Panc1 (cell line): ENCODE data around the gene TGFBRAP1. TPM values are rescaled to one million over a fixed set of nuclear protein-coding genes. Genes with fewer than 3 reads are reported as not detected.
A peak's percentile ranks its signal among the peaks of the same experiment; 100 is the strongest.

ENCODE experiments used
- ATAC-seq: fragments of 200-7000 bp; cut with Tn5 transposase; 2 replicates; pipeline ENCODE4 v1.9.1; 2020; ENCODE audit warnings: mild to moderate bottlenecking, moderate library complexity
- BruUV-seq: library from RNA; stranded (reverse); fragments of 400-500 nt; replicated peaks from 2 replicates; lab custom pipeline; 2021; lab: Mats Ljungman, UMichigan
- CTCF ChIA-PET: fragments of 300-600 bp; sonication (Branson Sonifier 250); formaldehyde crosslinking; loops from one replicate; lab custom pipeline; 2022; ENCODE audit warnings: antibody characterized with exemption; lab: Charles Lee
- POLR2A ChIA-PET: fragments of 300-600 bp; sonication (Branson Sonifier 250); formaldehyde crosslinking; loops from one replicate; lab custom pipeline; 2022; ENCODE audit warnings: antibody characterized with exemption; lab: Charles Lee
- DNase-seq: peaks from one replicate; pipeline ENCODE4 v3.0.0-alpha.2; 2010; ENCODE audit warnings: low read depth, low spot score
- H3K27ac ChIP-seq: 2 replicates; pipeline ENCODE4 v1.5.1; 2011; ENCODE audit warnings: mild to moderate bottlenecking, low read length, inconsistent platforms
- H3K27me3 ChIP-seq: fragments of 200-500 bp; sonication (Bioruptor generic); 2 replicates; pipeline ENCODE4 v1.6.0; 2014; ENCODE audit warnings: low read length, inconsistent platforms; ENCODE audit not compliant: control insufficient read depth, insufficient read depth
- H3K36me3 ChIP-seq: fragments of 200-500 bp; sonication (Bioruptor generic); 2 replicates; pipeline ENCODE4 v1.5.1; 2014; ENCODE audit warnings: inconsistent platforms, mild to moderate bottlenecking, low read length, moderate library complexity; ENCODE audit not compliant: control insufficient read depth, insufficient read depth
- H3K4me1 ChIP-seq: 2 replicates; pipeline ENCODE4 v1.5.1; 2011; ENCODE audit warnings: inconsistent platforms, mild to moderate bottlenecking, low read length, moderate library complexity; ENCODE audit not compliant: control insufficient read depth, insufficient read depth
- H3K4me3 ChIP-seq, 2 experiments: 2 replicates each; pipeline ENCODE4 v1.5.1; 2011 to 2012; ENCODE audit warnings: low read depth in 2 of 2, low read length in 2 of 2, mild to moderate bottlenecking in 2 of 2, inconsistent platforms in 1 of 2, moderate library complexity in 1 of 2
- H3K9me3 ChIP-seq: fragments of 200-500 bp; sonication (Bioruptor generic); 2 replicates; pipeline ENCODE4 v1.5.1; 2014; ENCODE audit warnings: low read depth, mild to moderate bottlenecking, inconsistent platforms, low read length, moderate library complexity; ENCODE audit not compliant: control insufficient read depth, insufficient read depth
- CTCF ChIP-seq: fragments of 450-650 bp; IDR thresholded peaks from 2 replicates; pipeline ENCODE4 v1.5.1; 2017; ENCODE audit warnings: mild to moderate bottlenecking
- POLR2AphosphoS5 ChIP-seq: IDR thresholded peaks from 2 replicates; pipeline ENCODE4 v1.6.1; 2012; ENCODE audit warnings: mild to moderate bottlenecking, low read depth, low read length, moderate library complexity
- REST ChIP-seq, 2 experiments: IDR thresholded peaks; 2 replicates each; pipeline ENCODE4 v1.6.1; 2011 to 2012; ENCODE audit warnings: low read depth in 2 of 2, control low read depth in 1 of 2, low read length in 1 of 2, mild to moderate bottlenecking in 1 of 2, moderate library complexity in 1 of 2; ENCODE audit not compliant: insufficient read depth in 1 of 2
- SIN3A ChIP-seq: IDR thresholded peaks from 2 replicates; pipeline ENCODE4 v1.6.1; 2012; ENCODE audit warnings: low read depth, mild to moderate bottlenecking, low read length, moderate library complexity, borderline replicate concordance; ENCODE audit not compliant: insufficient read depth
- TCF7L2 ChIP-seq: IDR thresholded peaks from 2 replicates; pipeline ENCODE4 v1.6.1; 2011; ENCODE audit warnings: mild to moderate bottlenecking, low read depth, low read length, inconsistent platforms
- in situ Hi-C: cut with HindIII; loops from 2 replicates; pipeline ENCODE4 v1.10.0; 2016; ENCODE audit warnings: low sequenced_read_pairs, low pct_unique_long_range_greater_than_20kb
- intact Hi-C: fragments of 100-400 bp; cut with micrococcal nuclease; formaldehyde crosslinking; loops from one replicate; pipeline ENCODE4 v1.10.0; 2022; ENCODE audit not compliant: unreplicated experiment
- total RNA-seq: library from RNA; stranded (reverse); gene quantifications from one replicate; pipeline ENCODE4 v1.2.1, GENCODE V29; 2021; ENCODE audit not compliant: unreplicated experiment

Gene TGFBRAP1
- total RNA-seq, 1 experiment from 2014 or later = 32.7 TPM

- Histone ChIP-seq H3K36me3 (peaks cover 19% of the 10 kb centered on the region), H3K9me3 (no peaks in the 10 kb centered on the region), H3K4me1 (peaks cover 72% of the 10 kb centered on the region), H3K27me3 (no peaks in the 10 kb centered on the region), H3K4me3 (no peak overlapping the region), H3K27ac (peak overlapping the region; percentile 100)
- CTCF ChIA-PET = no interaction called here
- TSS peak; percentile 2 for BruUV-seq
- intact Hi-C loops = loop anchor here (2.0 kb wide), 1 partner anchor 151 kb away; no protein-coding TSS in a partner anchor
- POLR2A ChIA-PET = no interaction called here
- DNase-seq (peak; percentile 79), ATAC-seq (peak; percentile 68)
- peak; percentile 42 for TF ChIP-seq POLR2AphosphoS5
- no peak for TF ChIP-seq SIN3A
- peak; percentile 92 for TF ChIP-seq CTCF
- no peak for TF ChIP-seq REST (IDR thresholded peaks at IDR 0.05; ENCODE audit: insufficient read depth in 1 of 2, low read depth in 2 of 2, low read length in 1 of 2)
- TF ChIP-seq TCF7L2 = no peak
- in situ Hi-C loops = no loop called here
Observed at GRCh38 chr2:105369777-105370690, 40.5 kb upstream of the TGFBRAP1 start.

GRCh38 chr2:105368759-105369408 lies 39.3 kb upstream of the TGFBRAP1 start:
- Histone ChIP-seq H3K9me3 (no peaks in the 10 kb centered on the region), H3K4me3 (no peak overlapping the region), H3K27me3 (no peaks in the 10 kb centered on the region), H3K4me1 (peaks cover 68% of the 10 kb centered on the region), H3K36me3 (peaks cover 27% of the 10 kb centered on the region), H3K27ac (peak overlapping the region; percentile 100)
- no TSS peak for BruUV-seq
- intact Hi-C loops (no loop called here), in situ Hi-C loops (no loop called here)
- no peak for ATAC-seq
- CTCF ChIA-PET = interaction anchor here (0.7 kb wide), 1 partner anchor 152 kb away, joined by 3 read pairs; no protein-coding TSS in a partner anchor
- peak; percentile 25; the same call in 1 of the 2 replicates for TF ChIP-seq POLR2AphosphoS5
- no peak for TF ChIP-seq REST (IDR thresholded peaks at IDR 0.05; ENCODE audit: insufficient read depth in 1 of 2, low read depth in 2 of 2, low read length in 1 of 2)
- POLR2A ChIA-PET = no interaction called here
- no peak for DNase-seq
